Measurements from ENCODE around the gene HRH2. TPM values are rescaled to one million over a fixed set of nuclear protein-coding genes. Genes with fewer than 3 reads are reported as not detected.

Gene HRH2
- total RNA-seq, 1 experiment from 2014 or later = 3.3 TPM

- WGBS (ENCODE audit: extremely low coverage, insufficient read length, low lambda C conversion rate) = no CpG with 5 or more reads among the region's 8 CpGs
- Mint-ChIP-seq H3K36me3 (ENCODE audit: insufficient read depth in 1 of 3, low read depth in 3 of 3) (peaks cover 5 to 10% (median 5%) of the 10 kb centered on the region in 3 experiments), H3K27ac (no peak overlapping the region), H3K4me3 (no peak overlapping the region), H3K9me3 (peaks cover 7 to 12% of the 10 kb centered on the region in 2 experiments), H3K27me3 (ENCODE audit: low read depth) (peaks cover 2% of the 10 kb centered on the region; the same call in 1 of the 2 replicates), H3K4me1 (peaks cover 29 to 32% of the 10 kb centered on the region in 2 experiments)
- no peaks in the 10 kb centered on the region for H3K27me3 ChIP-seq (ENCODE audit: insufficient read depth, low read length)
- no peak overlapping the region for H3K18ac ChIP-seq (ENCODE audit: insufficient read length, low read depth, low read length)
- H2BK5ac ChIP-seq (ENCODE audit: insufficient read length, low read length) = no peak overlapping the region
- no peak overlapping the region for H3K4ac ChIP-seq (ENCODE audit: low read depth, low read length)
- H4K20me1 ChIP-seq (ENCODE audit: control insufficient read depth, insufficient read depth, insufficient read length) = no peaks in the 10 kb centered on the region
- no peak overlapping the region for H3K56ac ChIP-seq (ENCODE audit: insufficient read length, low read depth, low read length)
- no peak overlapping the region for H2BK20ac ChIP-seq (ENCODE audit: low read depth, low read length, poor library complexity, severe bottlenecking)
- no peak overlapping the region for H2BK15ac ChIP-seq (ENCODE audit: low read depth, low read length)
- no peak overlapping the region for H2BK12ac ChIP-seq (ENCODE audit: insufficient read length, low read depth, low read length)
- no peaks in the 10 kb centered on the region for H3K9me3 ChIP-seq (ENCODE audit: control insufficient read depth, low read depth, low read length)
- H2AFZ ChIP-seq (ENCODE audit: low read length) = no peak overlapping the region
- H3K4me1 ChIP-seq (ENCODE audit: insufficient read depth, low read length) = peaks cover 3% of the 10 kb centered on the region; the same call in 1 of the 2 replicates
- no peak overlapping the region for H3K27ac ChIP-seq (ENCODE audit: insufficient read length, low read depth, low read length)
- no peak for TF ChIP-seq CTCF (conservative IDR thresholded peaks at IDR 0.05)
- no peak overlapping the region for H3T11ph ChIP-seq (ENCODE audit: low read length)
- no peaks in the 10 kb centered on the region for H3K79me2 ChIP-seq (ENCODE audit: insufficient read depth, low read length)
- no peak overlapping the region for H3K9ac ChIP-seq (ENCODE audit: extremely low read depth, insufficient read length, low read length)
- H3K23me2 ChIP-seq (ENCODE audit: insufficient read length, low read depth, low read length, poor library complexity, severe bottlenecking) = no peaks in the 10 kb centered on the region
- H2AK5ac ChIP-seq (ENCODE audit: insufficient read length, low read length) = no peak overlapping the region
- no peak overlapping the region for H4K91ac ChIP-seq (ENCODE audit: insufficient read length, low read depth, low read length)
- H2BK120ac ChIP-seq (ENCODE audit: low read depth, low read length, poor library complexity, severe bottlenecking) = no peak overlapping the region
- no peak overlapping the region for H3K4me2 ChIP-seq (ENCODE audit: insufficient read depth, insufficient read length, low read length)
- no peak overlapping the region for H4K5ac ChIP-seq (ENCODE audit: insufficient read length, low read depth, low read length)
- H3K23ac ChIP-seq (ENCODE audit: insufficient read length, low read depth, low read length) = no peak overlapping the region
- H3K79me1 ChIP-seq (ENCODE audit: insufficient read depth, low read depth, low read length, poor library complexity, severe bottlenecking) = no peaks in the 10 kb centered on the region
- DNase-seq = no peak
- H3K14ac ChIP-seq (ENCODE audit: insufficient read depth, low read length) = no peak overlapping the region; the same call in 1 of the 2 replicates
- no peak overlapping the region for H4K8ac ChIP-seq (replicated peaks; ENCODE audit: insufficient read length, low read depth, low read length)
These were observed 29.2 kb upstream of the HRH2 start for GRCh38 chr5:175628668-175629067.
